ENCODE measurements around the gene TTC23.

TTC23 gene

DNA sequence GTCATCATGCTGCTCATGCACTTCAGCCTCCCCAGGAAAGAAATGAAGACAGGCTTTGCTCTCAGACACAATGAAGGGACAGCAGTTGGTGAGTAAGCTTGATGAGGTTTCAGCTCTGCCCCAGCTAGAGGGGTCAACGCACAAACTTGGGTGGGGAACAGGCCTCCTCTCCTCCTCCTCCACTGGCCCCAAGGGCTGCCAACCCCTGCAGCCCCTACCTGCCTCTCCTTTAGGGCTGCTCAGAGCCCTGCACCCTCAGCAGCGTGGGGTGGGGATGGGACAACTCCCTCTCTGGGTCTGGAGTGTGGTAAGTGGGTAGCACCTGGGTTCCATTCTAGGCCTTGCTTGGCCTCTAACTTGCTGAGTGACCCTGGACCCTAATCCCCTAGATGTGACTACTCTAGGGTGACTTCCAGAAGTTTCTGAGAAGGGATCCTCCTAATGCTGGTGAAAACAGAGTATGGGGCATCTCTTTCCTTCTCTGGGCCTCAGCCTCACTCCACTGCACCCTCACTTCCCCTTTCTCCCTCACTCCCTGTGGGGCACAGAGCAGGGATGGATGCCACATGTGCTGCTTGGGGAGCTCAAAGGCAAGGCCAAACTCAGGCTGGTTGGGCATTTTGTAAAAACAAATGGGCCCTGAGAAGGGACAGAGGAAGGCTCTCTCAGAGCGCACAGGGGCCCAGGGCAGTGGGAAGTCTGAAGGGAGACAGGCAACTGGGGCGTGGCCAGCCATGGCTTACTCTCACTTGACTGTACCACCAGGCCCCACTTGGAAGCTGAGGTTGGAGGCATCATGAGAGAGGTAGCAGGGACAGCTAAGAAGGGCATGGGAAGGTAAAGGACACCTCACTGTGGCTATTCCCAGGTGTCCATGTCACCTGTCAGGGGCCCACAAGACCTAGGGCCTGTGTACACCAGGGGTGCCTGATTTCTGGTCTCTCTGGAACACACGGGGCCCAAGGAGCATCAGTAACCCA, 80.5 kb downstream of the TTC23 start:
- no peaks in the 10 kb centered on the region for H3K36me3 Mint-ChIP-seq (ENCODE audit: low read depth)

DNA sequence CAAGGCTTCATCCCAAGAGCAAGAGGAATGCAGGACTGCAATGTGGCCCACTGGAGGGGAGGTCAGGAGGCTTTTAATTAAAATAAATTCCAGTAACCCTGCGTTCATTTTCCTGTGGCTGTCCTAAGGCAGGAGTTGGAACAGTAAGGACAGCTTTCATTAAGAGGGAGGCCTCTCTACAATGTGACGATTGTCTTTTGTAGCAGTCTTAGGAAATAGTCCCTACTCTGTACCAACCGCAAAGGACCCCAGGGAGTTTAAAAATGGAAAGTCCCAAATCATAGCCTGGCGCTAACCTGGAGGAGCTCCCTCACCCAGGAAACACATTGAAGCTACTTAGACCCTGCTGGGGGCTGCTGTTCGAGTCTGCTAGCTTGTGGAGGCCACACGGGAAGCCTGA, 81.7 kb downstream of the TTC23 start:
- Mint-ChIP-seq H3K4me3 (no peak overlapping the region), H3K4me1 (peaks cover 10% of the 10 kb centered on the region), H3K27me3 (no peaks in the 10 kb centered on the region), H3K9me3 (no peaks in the 10 kb centered on the region), H3K36me3 (ENCODE audit: low read depth) (no peaks in the 10 kb centered on the region), H3K27ac (no peak overlapping the region)
- no peak for DNase-seq
- ATAC-seq: no peak

More for the DNA sequence above, 80.5 kb downstream of the TTC23 start:
- Mint-ChIP-seq H3K4me1 (peaks cover 2% of the 10 kb centered on the region), H3K9me3 (no peaks in the 10 kb centered on the region), H3K4me3 (no peak overlapping the region), H3K27me3 (no peaks in the 10 kb centered on the region), H3K27ac (no peak overlapping the region)
- ATAC-seq (no peak), DNase-seq (no peak)

DNA sequence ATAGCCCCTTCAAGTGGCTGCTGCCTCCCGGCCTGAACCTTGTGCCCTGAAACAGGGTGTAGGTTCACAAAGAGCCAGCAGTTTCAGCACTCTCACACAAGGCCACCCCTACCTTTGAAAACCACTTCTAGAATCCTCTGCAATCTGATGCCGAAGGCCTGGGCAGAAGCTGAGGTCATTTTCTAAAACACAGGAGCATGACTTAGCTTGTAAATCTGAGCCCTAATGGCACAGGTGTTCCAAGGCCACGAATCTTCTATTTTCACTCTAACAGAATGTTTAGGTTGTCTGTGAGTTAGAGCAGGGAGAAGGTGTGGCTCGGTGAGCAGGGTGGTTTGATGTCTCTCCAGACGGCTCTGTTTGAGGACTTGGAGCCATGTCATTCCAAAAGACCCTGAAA, 82.2 kb downstream of the TTC23 start:
- H3K4me1 Mint-ChIP-seq: peaks cover 10% of the 10 kb centered on the region
- H3K36me3 Mint-ChIP-seq (ENCODE audit: low read depth): no peaks in the 10 kb centered on the region
- no peak overlapping the region for H3K4me3 Mint-ChIP-seq
- no peaks in the 10 kb centered on the region for H3K9me3 Mint-ChIP-seq
- DNase-seq (no peak), ATAC-seq (no peak)
- no peak overlapping the region for H3K27ac Mint-ChIP-seq
- H3K27me3 Mint-ChIP-seq: no peaks in the 10 kb centered on the region

DNA sequence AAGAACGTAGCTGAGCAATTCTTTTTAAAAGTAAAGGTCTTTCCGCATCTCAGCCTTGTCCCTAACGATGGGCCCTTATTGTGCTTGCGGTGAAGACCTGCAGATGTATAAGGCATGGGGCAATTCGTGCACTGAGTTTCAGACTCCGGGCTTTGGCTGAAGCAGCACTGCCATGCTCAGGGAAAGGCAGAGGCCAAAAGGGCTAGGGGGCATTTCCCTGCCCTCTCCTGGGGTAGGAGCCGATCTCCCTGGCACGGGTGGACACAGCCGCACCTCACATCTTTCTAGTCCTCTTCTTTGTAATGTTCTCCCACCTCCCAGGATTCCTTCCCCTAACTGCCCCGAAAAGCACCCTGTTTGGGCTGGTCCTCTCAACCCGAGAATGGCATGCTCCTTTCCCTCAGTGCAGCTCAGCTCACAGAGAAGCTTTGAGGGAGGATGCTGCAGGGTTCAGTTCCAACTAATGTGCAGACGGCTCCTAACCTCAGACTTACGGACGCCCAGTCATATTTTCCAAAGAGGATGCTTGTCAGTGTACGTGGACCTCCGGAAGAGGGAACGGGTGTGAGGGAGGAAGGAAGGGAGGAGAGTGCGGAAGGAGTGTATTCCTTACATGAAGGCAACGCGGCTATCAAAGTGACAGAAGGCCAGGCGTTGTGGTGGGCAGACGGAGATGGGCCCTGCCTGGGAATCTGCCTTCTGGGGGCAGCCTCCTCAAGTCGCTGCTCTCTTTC, 83.3 kb downstream of the TTC23 start:
- Mint-ChIP-seq H3K36me3 (ENCODE audit: low read depth) (no peaks in the 10 kb centered on the region), H3K4me3 (no peak overlapping the region), H3K27me3 (no peaks in the 10 kb centered on the region), H3K27ac (no peak overlapping the region), H3K9me3 (no peaks in the 10 kb centered on the region), H3K4me1 (peaks cover 10% of the 10 kb centered on the region)
- no peak for DNase-seq
- no peak for ATAC-seq

DNA sequence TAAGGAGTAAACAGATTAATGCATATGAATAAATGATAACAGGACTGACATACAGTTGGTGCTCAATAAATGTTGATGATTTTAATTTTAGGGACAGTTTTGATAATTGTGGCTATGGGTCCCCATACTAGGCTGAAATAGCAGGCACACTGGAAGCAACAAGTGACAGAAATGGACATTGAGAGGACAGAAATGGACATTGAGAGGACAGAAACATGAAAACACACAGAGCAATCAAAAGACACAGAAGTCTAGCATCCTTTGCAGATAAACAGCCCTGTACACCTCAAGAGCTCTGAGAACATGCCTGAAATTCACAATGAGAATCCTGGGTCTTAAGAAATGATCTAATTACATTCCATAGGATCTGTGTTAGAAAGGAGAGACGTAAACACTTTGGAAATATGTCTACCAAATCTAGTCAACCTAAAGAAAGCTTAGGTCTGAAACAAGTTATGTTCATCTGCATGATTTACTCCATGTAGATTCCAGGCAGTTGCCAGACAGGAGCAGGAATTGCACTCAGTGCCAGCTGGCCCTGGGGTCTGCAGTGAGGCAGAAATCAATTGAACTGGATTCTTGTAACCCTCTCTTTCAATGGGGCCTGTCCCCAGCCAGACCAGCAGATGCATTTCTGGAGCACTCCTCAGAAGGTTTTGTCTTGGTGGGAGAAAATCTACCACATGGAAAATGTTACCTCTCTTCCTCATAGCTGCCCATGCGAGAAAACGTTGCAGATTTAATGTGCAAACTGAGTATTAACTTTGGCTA, 84.2 kb downstream of the TTC23 start:
- H3K27me3 Mint-ChIP-seq: no peaks in the 10 kb centered on the region
- no peak overlapping the region for H3K27ac Mint-ChIP-seq
- DNase-seq (no peak), ATAC-seq (no peak)
- H3K9me3 Mint-ChIP-seq: no peaks in the 10 kb centered on the region
- H3K4me1 Mint-ChIP-seq: peaks cover 10% of the 10 kb centered on the region
- H3K36me3 Mint-ChIP-seq (ENCODE audit: low read depth): no peaks in the 10 kb centered on the region
- no peak overlapping the region for H3K4me3 Mint-ChIP-seq

DNA sequence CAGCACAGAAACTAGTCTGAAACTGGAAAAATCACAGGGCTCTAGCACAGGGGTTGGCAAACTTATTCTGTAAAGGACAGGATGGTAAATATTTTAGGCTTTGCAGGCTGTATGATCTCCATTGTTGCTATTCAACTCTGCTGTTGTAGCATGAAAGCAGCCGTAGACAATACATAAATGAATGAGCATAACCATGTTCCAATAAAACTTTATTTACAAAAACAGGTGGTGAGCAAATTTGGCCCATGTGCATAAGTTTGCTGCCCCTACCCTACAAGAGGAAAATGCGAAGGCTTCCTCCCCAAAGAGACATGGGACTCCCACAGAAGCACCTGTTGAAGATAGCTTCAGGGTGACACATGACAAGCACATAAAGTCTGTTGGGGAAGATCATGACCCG, 85.3 kb downstream of the TTC23 start:
- no peaks in the 10 kb centered on the region for H3K9me3 Mint-ChIP-seq
- no peaks in the 10 kb centered on the region for H3K36me3 Mint-ChIP-seq (ENCODE audit: low read depth)
- H3K27me3 Mint-ChIP-seq: no peaks in the 10 kb centered on the region
- peaks cover 10% of the 10 kb centered on the region for H3K4me1 Mint-ChIP-seq
- no peak overlapping the region for H3K4me3 Mint-ChIP-seq
- no peak for ATAC-seq
- DNase-seq: no peak
- H3K27ac Mint-ChIP-seq: no peak overlapping the region

DNA sequence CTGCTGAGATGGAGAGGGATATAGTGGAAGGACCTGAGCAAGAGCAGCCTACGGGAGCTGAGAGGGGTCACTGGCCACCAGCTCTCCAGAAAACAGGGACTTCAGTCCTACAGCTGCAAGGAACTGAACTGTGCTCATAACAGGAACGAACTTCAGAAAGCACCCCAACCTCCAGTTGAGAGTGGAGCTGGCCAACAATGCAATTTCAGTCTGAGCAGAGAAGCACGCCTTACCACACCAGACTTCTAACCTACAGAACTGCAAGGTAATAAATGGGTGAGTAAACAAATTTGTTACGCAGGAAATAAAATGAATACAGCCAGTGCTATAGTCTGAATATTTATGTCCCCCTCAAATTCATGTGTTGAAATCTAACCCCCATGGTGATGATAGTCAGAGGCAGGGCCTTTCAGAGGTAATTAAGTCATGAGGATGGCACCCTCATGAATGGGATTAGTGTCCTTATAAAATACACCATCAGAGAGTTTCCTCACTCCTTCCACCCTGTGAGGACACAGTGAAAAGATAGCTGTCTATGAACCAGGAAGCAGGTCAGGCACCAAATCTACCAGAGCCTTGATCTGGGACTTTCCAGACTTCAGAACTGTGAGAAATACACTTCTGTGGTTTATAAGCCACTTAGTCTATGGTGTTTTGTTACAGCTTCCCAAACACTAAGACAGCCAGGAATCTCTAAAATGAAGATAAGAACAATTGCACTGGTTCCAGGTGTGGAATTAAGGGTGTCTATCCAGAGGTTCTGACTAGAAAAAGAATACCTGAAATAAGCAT, 85.9 kb downstream of the TTC23 start:
- H3K4me3 Mint-ChIP-seq: no peak overlapping the region
- no peak for ATAC-seq
- no peak overlapping the region for H3K27ac Mint-ChIP-seq

DNA sequence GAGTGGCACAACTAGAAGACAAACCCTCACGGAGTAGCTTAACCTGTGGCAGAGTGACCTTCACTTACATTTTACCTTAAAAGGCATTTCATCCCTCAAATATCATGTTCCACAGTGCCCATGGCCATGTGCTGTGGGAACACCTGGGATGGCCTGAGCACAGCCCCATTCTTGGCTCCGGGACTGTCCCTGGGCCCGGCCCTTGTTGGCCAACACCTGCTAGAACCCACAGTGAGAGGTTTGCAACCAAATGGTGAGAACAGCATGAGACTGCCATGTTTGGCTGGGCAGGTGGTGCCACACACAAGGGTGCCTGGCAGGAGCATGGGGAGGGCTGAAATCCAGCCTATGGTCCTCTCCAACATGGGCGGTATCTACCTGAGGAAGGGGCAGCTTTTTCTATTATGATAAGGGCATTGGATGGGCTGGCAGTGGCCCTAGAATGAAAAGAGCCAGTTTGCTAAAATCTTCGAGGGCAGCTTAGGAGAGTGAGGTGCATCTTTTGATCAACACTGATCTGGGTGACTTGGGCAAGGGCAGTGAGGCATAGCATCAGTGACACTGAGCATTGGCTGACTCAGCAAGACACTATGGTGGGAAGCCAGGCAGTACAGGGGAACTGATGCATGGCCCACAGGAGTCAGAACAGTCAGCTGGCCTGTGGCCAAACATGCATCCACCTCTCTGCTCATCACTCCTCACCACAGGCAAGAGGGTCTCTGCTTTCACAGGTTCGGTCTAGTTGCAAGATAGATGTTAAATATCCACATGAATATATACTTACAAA, 90.6 kb downstream of the TTC23 start:
- no peak overlapping the region for H3K27ac Mint-ChIP-seq
- ATAC-seq (no peak), DNase-seq (no peak)
- no peaks in the 10 kb centered on the region for H3K27me3 Mint-ChIP-seq
- H3K36me3 Mint-ChIP-seq (ENCODE audit: low read depth): no peaks in the 10 kb centered on the region
- H3K4me1 Mint-ChIP-seq: peaks cover 12% of the 10 kb centered on the region
- no peak overlapping the region for H3K4me3 Mint-ChIP-seq
- no peaks in the 10 kb centered on the region for H3K9me3 Mint-ChIP-seq

More for the DNA sequence above, 85.9 kb downstream of the TTC23 start:
- Mint-ChIP-seq H3K4me1 (peaks cover 10% of the 10 kb centered on the region), H3K36me3 (ENCODE audit: low read depth) (no peaks in the 10 kb centered on the region), H3K27me3 (no peaks in the 10 kb centered on the region), H3K9me3 (no peaks in the 10 kb centered on the region)
- no peak for DNase-seq

DNA sequence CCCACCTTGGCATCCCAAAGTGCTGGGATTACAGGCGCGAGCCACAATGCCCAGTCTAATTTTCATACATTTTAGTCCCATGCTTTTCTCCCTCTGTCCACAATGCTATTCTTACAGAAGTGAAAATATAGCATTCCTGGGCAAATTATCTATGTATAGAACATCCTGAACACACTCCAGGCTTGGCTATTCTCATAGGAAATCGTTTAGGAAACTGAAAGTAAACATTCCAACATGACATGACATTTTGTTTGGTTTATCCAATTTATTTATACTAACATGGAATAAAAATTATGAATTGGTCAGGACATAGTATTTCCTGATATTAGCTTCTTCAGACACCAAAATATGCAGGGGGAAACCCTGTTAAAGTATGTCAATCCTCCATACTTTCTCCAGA, 91.9 kb downstream of the TTC23 start:
- H3K4me1 Mint-ChIP-seq: peaks cover 4% of the 10 kb centered on the region
- H3K27ac Mint-ChIP-seq: no peak overlapping the region
- no peaks in the 10 kb centered on the region for H3K9me3 Mint-ChIP-seq
- ATAC-seq (no peak), DNase-seq (no peak)
- no peaks in the 10 kb centered on the region for H3K36me3 Mint-ChIP-seq (ENCODE audit: low read depth)
- H3K27me3 Mint-ChIP-seq: no peaks in the 10 kb centered on the region
- H3K4me3 Mint-ChIP-seq: no peak overlapping the region

DNA sequence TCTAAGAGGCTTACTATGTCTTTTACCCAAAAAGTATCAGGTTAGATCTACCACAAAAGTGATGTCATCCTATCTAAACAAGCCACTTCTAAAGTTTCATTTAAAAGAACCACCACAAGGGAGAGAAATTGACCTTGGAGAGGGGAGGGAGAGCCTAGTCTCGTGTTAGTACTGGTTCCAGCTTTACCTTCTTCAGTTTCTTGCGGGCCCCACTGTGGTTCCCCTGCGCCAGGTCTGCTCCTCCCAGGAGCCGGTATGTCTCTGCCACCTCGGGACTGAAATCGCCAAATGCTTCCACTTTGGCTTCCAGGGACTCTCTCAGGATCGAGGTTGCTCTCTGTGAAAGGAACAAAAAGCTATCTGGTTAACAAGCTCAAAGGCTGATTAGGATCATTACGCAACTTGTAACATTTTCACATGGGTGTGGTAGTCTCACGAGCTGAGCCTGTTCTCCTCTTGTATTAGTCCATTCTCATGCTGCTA, 93.4 kb downstream of the TTC23 start:
- DNase-seq (no peak), ATAC-seq (peak; percentile 52)
- Mint-ChIP-seq H3K9me3 (no peaks in the 10 kb centered on the region), H3K27ac (no peak overlapping the region), H3K36me3 (ENCODE audit: low read depth) (no peaks in the 10 kb centered on the region), H3K4me3 (no peak overlapping the region), H3K27me3 (no peaks in the 10 kb centered on the region), H3K4me1 (peaks cover 4% of the 10 kb centered on the region)

DNA sequence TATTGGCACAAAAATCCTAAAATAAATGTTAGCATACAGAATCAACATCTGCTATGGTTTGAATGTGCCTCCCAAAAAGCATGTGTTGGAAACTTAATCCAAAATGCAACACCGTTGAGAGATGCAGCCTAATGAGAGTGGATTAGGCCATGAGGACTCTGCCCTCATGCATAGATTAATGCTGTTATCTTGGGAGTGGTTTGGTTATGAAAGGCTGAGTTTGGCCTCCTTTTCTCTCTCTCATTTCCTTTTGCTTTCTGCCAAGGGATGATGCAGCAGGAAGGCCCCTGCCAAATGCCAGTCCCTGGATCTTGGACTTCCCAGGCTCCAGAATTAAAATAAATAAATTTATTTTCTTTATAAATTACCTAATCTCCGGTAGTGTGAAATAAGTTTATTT, 95.1 kb downstream of the TTC23 start:
- peaks cover 4% of the 10 kb centered on the region for H3K4me1 Mint-ChIP-seq
- H3K27ac Mint-ChIP-seq: no peak overlapping the region
- no peaks in the 10 kb centered on the region for H3K9me3 Mint-ChIP-seq
- H3K4me3 Mint-ChIP-seq: no peak overlapping the region
- ATAC-seq (no peak), DNase-seq (no peak)
- H3K27me3 Mint-ChIP-seq: no peaks in the 10 kb centered on the region
- no peaks in the 10 kb centered on the region for H3K36me3 Mint-ChIP-seq (ENCODE audit: low read depth)

DNA sequence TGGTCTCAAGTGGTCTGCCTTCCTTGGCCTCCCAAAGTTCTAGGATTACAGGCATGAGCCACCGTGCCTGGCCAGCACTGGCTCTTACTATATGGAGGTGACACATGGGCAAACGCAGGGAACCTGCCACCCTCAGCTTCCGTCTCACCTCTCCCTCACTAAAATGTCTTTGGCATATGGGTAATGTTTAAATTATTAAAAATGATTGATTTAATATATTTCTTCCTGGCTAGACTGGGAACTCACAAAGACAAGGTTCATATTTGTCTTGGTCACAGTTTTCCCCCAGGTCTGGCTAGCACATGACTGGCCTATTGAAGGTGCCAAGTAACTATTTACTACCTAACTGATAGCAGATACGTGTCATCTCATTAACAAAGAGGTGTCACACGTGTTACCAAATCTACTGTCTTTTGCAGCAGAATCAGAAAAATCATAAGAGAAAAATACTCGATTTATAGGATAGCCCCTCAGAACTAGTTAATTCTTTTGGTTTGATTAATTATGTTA, 96.3 kb downstream of the TTC23 start:
- H3K36me3 Mint-ChIP-seq (ENCODE audit: low read depth): no peaks in the 10 kb centered on the region
- no peaks in the 10 kb centered on the region for H3K27me3 Mint-ChIP-seq
- DNase-seq: no peak
- no peaks in the 10 kb centered on the region for H3K9me3 Mint-ChIP-seq
- peaks cover 4% of the 10 kb centered on the region for H3K4me1 Mint-ChIP-seq
- H3K4me3 Mint-ChIP-seq: no peak overlapping the region
- no peak for ATAC-seq
- no peak overlapping the region for H3K27ac Mint-ChIP-seq

DNA sequence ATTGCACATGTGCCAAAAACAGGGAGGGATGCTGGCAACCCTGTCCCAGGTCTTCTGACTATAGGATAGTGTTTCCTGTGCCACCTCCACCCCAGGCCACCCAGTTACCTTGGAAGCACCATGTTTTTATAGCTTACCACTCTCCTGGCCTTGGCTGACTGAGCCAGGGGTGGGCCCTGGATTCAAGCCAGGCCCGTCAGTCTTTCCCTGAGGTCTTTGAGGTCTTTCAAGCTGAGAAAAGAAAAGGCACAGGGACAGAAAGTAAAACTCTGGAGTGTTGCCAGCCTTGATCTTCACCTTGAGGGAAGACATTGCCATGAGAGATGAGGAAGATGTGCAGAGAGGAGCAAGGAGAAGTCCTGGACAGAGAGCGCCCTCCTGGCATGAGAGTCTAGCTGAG, 98.2 kb downstream of the TTC23 start:
- ATAC-seq: no peak
- no peaks in the 10 kb centered on the region for H3K27me3 Mint-ChIP-seq
- no peak overlapping the region for H3K27ac Mint-ChIP-seq
- peaks cover 3% of the 10 kb centered on the region for H3K4me1 Mint-ChIP-seq
- no peak for DNase-seq
- no peaks in the 10 kb centered on the region for H3K9me3 Mint-ChIP-seq
- H3K36me3 Mint-ChIP-seq (ENCODE audit: low read depth): no peaks in the 10 kb centered on the region
- no peak overlapping the region for H3K4me3 Mint-ChIP-seq

All from activated naive CD8-positive, alpha-beta T cell treated with anti-CD3 and anti-CD28 coated beads, Interleukin-2, amount 50 U/mL, for 24 hours (primary cell).